GM21576 (cell line): ENCODE data around the gene MAN1B1.
"Not testable (repeated sequence)": the region's sequence is repeated elsewhere in the genome, so short reads cannot be mapped to it uniquely, and the experiment has no call there.

Experiments used
- ATAC-seq: cut with Tn5 transposase; IDR thresholded peaks from one replicate; pipeline ENCODE4 v1.9.1; 2021; ENCODE audit warnings: mild to moderate bottlenecking, moderate library complexity; ENCODE audit not compliant: unreplicated experiment

The MAN1B1 gene

GRCh38 chr9:137126786-137127185 lies 40.0 kb downstream of the MAN1B1 start:
- no peak for ATAC-seq

DNA sequence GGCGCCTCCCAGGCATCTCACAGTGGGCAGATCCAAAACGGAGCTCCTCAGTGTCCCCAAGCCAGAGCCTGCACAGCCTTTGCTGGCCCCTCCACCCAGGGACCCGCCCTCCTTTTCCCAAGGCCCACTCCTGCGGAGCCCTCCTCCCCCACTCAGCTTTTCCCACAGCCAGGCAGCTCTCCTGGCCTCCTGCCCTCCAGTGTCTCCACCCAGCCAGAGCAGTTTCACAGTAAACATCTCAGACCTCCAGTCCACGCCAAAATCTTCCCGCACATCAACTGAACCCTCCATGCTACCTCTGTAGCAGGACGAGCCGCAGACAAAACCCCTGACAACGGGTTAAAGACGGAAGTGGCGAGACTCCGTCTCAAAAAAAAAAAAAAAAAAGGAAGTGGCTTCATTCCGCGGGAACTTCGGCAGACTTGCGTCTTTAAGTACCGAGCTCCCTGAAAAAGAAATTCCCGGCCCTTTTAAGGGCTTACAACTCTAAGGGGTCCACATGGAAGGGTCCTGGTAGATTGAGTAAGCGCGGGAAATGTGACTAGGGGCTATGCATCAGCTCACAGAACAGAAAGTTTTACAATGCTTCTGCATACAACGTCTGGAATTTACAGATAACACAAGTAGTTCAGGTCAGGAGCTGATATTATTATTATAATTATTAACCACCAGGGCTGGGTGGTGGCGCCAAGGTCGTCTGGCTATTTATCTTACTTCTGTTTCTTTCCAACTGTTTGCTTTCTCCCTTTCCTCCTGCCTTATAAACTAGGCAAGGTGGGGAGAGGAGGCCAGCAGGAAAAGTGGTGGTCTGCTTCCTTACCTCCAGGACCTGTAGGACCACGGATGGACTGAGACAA lies 40.7 kb downstream of the MAN1B1 start:
- ATAC-seq, result no peak

GRCh38 chr9:137128158-137128861 lies 41.5 kb downstream of the MAN1B1 start:
- no peak for ATAC-seq

GRCh38 chr9:137128862-137129455 lies 42.2 kb downstream of the MAN1B1 start:
- peak; percentile 18 for ATAC-seq

- peak; percentile 75 for ATAC-seq
Measured at GRCh38 chr9:137129456-137130175, 42.8 kb downstream of the MAN1B1 start.

DNA sequence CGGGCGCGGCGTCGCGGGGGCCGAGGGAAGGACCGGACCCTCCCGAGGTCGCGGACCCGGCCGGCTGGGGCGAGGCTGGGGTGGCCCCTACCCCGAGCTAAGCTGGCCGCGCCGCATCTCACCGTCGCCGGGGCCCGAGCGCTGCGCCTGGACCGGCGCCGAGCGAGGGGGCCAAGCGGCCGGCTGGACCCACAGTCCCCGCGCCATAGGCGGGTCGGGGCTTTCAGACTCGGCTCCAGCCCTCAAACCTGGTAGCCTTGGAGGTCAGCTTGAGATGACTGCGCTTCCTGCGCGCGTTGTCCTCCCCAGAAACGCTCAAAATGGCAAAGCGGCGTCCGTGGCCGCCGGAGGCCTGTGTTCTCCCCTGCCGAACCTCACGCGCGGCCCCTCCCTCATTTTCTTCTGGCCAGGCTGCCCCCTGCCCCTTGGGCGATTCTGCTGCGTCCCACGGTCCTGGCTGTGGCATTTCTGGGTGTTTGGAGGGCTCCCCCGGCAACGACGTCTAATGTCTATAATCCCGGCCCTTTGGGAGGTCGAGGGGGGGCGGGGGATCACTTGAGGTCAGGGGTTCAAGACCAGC lies 43.5 kb downstream of the MAN1B1 start:
- peak; percentile 14 for ATAC-seq

GRCh38 chr9:137134191-137134590 lies 47.4 kb downstream of the MAN1B1 start:
- ATAC-seq, result no peak

DNA sequence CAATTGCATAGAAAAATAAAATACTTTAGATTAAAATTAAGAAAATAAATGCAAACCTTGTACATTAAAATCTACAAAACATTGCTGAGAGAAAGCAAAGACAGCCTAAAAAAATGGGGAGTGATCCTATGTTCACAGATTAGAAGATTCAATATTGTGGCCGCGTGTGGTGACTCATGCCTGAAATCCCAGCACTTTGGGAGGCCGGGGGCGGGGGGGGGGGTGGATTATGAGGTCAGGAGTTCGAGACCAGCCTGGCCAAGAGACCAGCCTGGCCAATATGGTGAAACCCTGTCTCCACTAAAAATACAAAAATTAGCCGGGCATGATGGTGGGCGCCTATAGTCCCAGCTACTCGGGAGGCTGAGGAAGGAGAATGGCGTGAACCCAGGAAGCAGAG lies 48.4 kb downstream of the MAN1B1 start:
- not testable (repeated sequence) for ATAC-seq

GRCh38 chr9:137136261-137136880 lies 49.6 kb downstream of the MAN1B1 start:
- no peak for ATAC-seq

DNA sequence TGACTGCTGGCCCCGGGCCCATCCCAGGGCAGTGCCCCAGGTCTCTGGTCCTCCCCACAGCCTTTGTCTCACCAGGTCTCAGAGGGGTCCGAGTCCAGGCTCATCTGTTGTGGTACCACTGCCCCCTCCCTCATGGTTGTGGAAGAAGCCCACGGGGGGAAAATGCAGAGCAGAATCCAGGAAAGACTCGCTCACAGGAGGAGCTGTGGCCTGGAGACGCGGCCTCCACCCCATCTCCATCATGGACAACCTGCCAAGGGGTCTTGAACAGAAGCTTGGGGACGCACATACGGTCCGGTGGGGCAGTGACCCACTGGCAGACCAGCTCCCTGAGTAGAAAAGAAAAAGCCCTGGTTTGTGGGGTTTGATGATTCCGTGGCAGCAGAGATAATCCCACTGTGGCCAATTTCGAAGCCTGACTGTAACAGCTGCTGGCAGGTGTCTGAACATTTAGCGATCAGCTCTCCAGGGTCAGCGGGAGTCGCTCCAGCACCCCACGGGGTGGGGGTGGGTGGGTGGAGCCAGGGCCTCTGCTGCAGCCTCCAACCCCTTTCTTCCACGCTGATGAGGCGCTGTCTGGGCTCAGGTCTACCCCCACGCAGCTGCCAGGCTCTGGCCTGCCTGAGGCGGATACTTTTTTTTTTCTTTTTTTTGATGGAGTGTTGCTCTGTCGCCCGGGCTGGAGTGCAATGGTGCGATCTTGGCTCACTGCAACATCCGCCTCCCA lies 50.3 kb downstream of the MAN1B1 start:
- no peak for ATAC-seq

GRCh38 chr9:137138058-137138721 lies 51.4 kb downstream of the MAN1B1 start:
- ATAC-seq, result no peak

GRCh38 chr9:137138722-137139467 lies 52.1 kb downstream of the MAN1B1 start, which contains the start of gene GRIN1:
Gene GRIN1, plus strand, starts transcription at chr9:137139154. Its CDS starts 333 bp downstream, at chr9:137139487.
- ATAC-seq, result no peak

GRCh38 chr9:137139468-137140150 lies 52.8 kb downstream of the MAN1B1 start:
- no peak for ATAC-seq

DNA sequence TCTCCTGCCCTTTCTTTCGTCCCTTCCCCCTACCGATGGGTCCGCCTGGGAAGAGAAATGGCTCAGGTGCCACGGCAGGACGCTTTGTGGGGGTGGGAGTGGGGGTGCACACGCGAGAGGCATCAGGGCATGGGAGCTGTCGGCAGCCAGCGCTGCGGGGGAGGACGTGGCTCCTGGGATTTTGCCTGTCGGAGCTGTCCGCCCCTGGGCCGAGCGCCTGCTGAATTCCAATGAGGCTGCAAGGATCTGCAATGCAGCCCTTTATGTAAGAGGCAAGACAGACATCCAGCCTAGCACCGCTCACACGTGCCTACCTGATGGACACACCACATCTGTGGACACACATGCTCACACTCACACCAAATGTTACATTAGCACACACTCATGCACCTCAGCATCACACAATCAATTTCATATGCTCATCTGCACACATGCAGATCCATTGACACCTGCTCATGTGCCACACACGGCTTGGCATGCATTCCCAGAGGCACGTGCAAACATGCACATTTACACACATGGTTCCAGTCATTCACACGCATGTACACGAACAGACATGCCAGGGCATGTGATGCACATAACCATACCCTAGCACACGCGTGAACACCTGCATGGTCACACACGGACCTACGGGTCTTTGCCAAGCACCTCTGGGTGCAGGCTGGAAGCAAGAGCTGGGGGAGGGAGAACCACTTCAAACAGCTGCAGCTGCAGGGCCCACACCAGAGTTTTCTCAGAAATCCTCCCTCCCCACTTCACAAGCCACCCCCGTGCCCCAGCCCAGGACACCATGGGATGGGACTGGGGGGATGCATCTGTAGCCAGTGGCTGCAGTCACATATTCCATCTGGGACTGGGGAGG lies 53.6 kb downstream of the MAN1B1 start:
- ATAC-seq, result no peak

DNA sequence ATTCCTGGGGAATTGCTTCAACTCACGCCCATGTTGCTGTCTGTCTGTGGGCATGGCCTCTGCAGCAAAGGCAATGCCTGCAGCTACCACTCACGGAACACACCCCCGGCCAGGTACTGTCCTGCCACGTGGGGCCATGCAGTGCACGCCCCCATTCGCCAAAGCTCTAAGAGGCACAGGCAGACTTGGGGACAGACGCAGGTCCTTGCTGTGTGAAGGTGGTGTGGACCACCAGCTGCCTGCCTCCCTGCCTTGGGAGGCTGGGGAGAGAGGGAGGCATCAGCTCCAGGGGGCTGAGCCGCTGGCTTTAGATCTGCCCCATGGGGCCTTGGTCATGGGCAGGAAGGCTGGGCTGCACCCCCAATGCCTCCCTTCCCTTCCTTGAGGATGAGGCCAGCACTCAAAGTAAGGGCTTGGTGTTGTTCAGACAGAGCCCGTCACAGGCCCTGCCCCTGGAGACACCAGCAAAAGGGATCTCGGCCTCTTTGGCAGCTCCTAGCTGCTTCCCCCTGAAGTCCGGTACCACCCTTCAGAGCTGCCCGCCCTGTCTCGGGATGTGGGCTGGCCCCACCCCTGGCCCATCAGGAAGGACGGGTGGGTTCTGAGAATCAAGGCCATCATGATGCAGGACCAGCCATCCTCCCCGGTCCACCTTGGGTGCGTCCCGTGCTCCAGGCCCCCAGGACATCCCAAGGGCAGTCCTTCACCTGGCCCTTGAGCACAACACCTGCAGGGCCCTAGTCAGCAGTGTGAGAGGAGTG lies 54.4 kb downstream of the MAN1B1 start:
- ATAC-seq, result no peak
